22Rv1 (cell line): Measurements from ENCODE around the gene RLN3.

Experiments used
- H3K27ac ChIP-seq: fragments of 450-650 bp; 2 replicates; pipeline ENCODE4 v1.5.1; 2017
- CTCF ChIP-seq: fragments of 450-650 bp; IDR thresholded peaks from 2 replicates; pipeline ENCODE4 v1.5.1; 2017; ENCODE audit warnings: mild to moderate bottlenecking
- ZFX ChIP-seq: fragments of 450-650 bp; IDR thresholded peaks from 2 replicates; pipeline ENCODE4 v1.6.1; 2017; ENCODE audit warnings: antibody characterized with exemption, borderline replicate concordance

RLN3 gene

GRCh38 chr19:13995017-13995728 lies 32.8 kb upstream of the RLN3 start:
- TF ChIP-seq CTCF: no peak
- no peak for TF ChIP-seq ZFX
- no peak overlapping the region for H3K27ac ChIP-seq

- TF ChIP-seq ZFX: no peak
- no peak for TF ChIP-seq CTCF
- no peak overlapping the region for H3K27ac ChIP-seq
These were observed 31.8 kb upstream of the RLN3 start for GRCh38 chr19:13995878-13996765.

GRCh38 chr19:13996928-13997630 lies 30.9 kb upstream of the RLN3 start:
- no peak overlapping the region for H3K27ac ChIP-seq
- TF ChIP-seq CTCF (no peak), ZFX (no peak)

GRCh38 chr19:13997631-13997962 lies 30.4 kb upstream of the RLN3 start:
- no peak for TF ChIP-seq CTCF
- TF ChIP-seq ZFX: no peak
- H3K27ac ChIP-seq: no peak overlapping the region

- H3K27ac ChIP-seq: no peak overlapping the region
- no peak for TF ChIP-seq CTCF
- TF ChIP-seq ZFX: no peak
These were observed 29.5 kb upstream of the RLN3 start for GRCh38 chr19:13998426-13998825.

- TF ChIP-seq CTCF (no peak), ZFX (no peak)
- H3K27ac ChIP-seq: no peak overlapping the region
These were observed 28.9 kb upstream of the RLN3 start for GRCh38 chr19:13999085-13999484.
